ENCODE data around the gene TRRAP. TPM values are rescaled to one million over a fixed set of nuclear protein-coding genes. Genes with fewer than 3 reads are reported as not detected.

The TRRAP gene
- total RNA-seq, 1 donor: 25.4 TPM

- H3K9me3 ChIP-seq (ENCODE audit: low read depth, low read length): no peaks in the 10 kb centered on the region
- no peaks in the 10 kb centered on the region for H3K27me3 ChIP-seq (ENCODE audit: insufficient read depth, low read length)
- H3K4me1 ChIP-seq (ENCODE audit: insufficient read depth, low read length): no peaks in the 10 kb centered on the region
- no peak overlapping the region for H3K4me3 ChIP-seq (ENCODE audit: low read length)
Measured at GRCh38 chr7:98934267-98934666, 55.9 kb downstream of the TRRAP start.

- Histone ChIP-seq H3K9me3 (ENCODE audit: low read depth, low read length) (no peaks in the 10 kb centered on the region), H3K4me1 (ENCODE audit: insufficient read depth, low read length) (no peaks in the 10 kb centered on the region), H3K27me3 (ENCODE audit: insufficient read depth, low read length) (no peaks in the 10 kb centered on the region), H3K4me3 (ENCODE audit: low read length) (no peak overlapping the region)
Measured at GRCh38 chr7:98935811-98936210, 57.5 kb downstream of the TRRAP start.

DNA sequence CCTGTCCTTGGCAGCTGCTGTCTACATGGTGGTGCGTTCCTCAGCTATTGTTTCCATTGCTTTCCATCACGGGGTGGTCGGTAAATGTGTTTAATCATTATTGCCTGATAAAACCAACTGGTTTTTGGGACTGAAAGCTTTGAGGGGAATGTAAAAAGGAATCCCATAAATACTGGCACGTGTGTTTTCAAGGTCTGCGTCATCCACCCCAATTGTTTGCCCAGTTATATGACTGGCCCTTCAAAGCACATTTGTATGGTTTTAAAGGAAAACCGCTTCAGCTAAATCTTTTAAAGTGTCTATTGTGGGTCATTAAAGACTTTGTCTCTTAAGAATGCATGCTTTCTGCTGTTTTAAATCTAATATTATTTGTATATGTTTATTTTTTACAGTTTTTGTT, 65.0 kb downstream of the TRRAP start:
- Histone ChIP-seq H3K9me3 (ENCODE audit: low read depth, low read length) (no peaks in the 10 kb centered on the region), H3K27me3 (ENCODE audit: insufficient read depth, low read length) (no peaks in the 10 kb centered on the region), H3K4me3 (ENCODE audit: low read length) (no peak overlapping the region), H3K4me1 (ENCODE audit: insufficient read depth, low read length) (no peaks in the 10 kb centered on the region)

DNA sequence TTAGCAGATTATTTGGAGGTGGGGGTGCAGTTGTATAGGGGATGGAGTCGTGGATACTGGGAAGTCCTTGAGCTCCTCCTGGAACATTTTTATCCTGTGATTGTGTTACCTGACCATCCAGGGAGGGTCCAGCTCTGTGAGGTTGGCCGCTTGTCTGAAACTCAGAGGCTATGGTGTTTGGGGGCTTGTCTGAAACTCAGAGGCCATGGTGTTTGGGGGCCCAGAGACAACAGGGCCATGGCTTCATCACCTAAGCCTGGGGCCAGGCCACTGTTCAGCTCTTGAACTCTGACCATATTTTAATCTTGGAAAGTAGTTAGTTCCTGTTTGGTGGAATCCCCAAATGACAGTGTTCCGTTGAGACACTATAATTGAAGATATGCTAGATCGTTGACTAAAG, 66.1 kb downstream of the TRRAP start:
- no peak overlapping the region for H3K4me3 ChIP-seq (ENCODE audit: low read length)
- no peaks in the 10 kb centered on the region for H3K27me3 ChIP-seq (ENCODE audit: insufficient read depth, low read length)
- no peaks in the 10 kb centered on the region for H3K9me3 ChIP-seq (ENCODE audit: low read depth, low read length)
- no peaks in the 10 kb centered on the region for H3K4me1 ChIP-seq (ENCODE audit: insufficient read depth, low read length)

- Histone ChIP-seq H3K9me3 (ENCODE audit: low read depth, low read length) (no peaks in the 10 kb centered on the region), H3K4me1 (ENCODE audit: insufficient read depth, low read length) (no peaks in the 10 kb centered on the region), H3K4me3 (ENCODE audit: low read length) (no peak overlapping the region), H3K27me3 (ENCODE audit: insufficient read depth, low read length) (no peaks in the 10 kb centered on the region)
Measured at GRCh38 chr7:98945852-98946251, 67.5 kb downstream of the TRRAP start.

GRCh38 chr7:98946389-98946788, 68.1 kb downstream of the TRRAP start:
- Histone ChIP-seq H3K4me3 (ENCODE audit: low read length) (no peak overlapping the region), H3K27me3 (ENCODE audit: insufficient read depth, low read length) (no peaks in the 10 kb centered on the region), H3K9me3 (ENCODE audit: low read depth, low read length) (no peaks in the 10 kb centered on the region), H3K4me1 (ENCODE audit: insufficient read depth, low read length) (no peaks in the 10 kb centered on the region)

DNA sequence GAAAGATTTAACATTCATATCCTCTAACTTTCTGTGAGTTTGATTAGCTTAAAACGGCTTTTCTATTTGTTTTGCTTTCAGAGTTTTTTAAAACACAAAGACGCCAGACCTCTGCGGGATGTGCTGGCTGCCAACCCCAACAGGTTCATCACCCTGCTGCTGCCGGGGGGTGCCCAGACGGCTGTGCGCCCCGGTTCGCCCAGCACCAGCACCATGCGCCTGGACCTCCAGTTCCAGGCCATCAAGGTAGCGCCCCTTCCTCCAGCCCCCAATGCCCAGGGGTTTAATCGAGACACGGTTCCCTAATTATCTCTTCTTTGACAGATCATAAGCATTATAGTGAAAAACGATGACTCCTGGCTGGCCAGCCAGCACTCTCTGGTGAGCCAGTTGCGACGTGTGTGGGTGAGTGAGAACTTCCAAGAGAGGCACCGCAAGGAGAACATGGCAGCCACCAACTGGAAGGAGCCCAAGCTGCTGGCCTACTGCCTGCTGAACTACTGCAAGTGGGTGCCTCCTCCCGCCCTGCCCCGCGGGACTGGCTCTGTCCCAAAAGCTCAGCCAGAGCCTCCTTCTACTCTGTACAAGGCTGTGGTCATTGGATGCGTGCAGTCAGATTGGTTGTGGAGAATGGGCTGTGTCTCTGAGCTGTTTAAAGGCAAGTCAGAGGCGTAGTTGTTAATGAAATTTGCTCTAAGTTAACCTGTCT, 71.2 kb downstream of the TRRAP start:
- Histone ChIP-seq H3K4me1 (ENCODE audit: insufficient read depth, low read length) (no peaks in the 10 kb centered on the region), H3K4me3 (ENCODE audit: low read length) (no peak overlapping the region), H3K9me3 (ENCODE audit: low read depth, low read length) (no peaks in the 10 kb centered on the region), H3K27me3 (ENCODE audit: insufficient read depth, low read length) (no peaks in the 10 kb centered on the region)

- H3K4me1 ChIP-seq (ENCODE audit: insufficient read depth, low read length): no peaks in the 10 kb centered on the region
- H3K9me3 ChIP-seq (ENCODE audit: low read depth, low read length): no peaks in the 10 kb centered on the region
- H3K4me3 ChIP-seq (ENCODE audit: low read length): no peak overlapping the region
- H3K27me3 ChIP-seq (ENCODE audit: insufficient read depth, low read length): no peaks in the 10 kb centered on the region
Measured at GRCh38 chr7:98955992-98956391, 77.7 kb downstream of the TRRAP start.

DNA sequence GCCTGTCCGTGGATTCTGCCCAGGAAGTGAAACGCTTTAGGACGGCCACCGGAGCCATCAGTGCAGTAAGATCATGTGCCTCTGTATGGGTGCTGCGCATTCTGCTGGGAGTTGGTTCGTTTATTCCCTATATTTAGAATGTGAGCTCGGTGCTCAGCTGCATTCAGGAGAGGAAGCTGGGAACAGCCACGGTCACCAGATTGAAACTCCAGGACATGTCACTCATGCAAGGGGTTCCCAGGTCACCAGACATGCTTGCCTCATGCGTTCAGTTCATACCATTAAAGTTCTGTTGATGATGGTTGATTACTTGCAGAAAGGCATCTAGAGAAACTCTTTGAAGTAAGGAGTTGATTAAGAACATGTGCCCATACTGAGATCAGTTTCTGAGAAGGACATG, 78.1 kb downstream of the TRRAP start:
- Histone ChIP-seq H3K4me1 (ENCODE audit: insufficient read depth, low read length) (no peaks in the 10 kb centered on the region), H3K27me3 (ENCODE audit: insufficient read depth, low read length) (no peaks in the 10 kb centered on the region), H3K9me3 (ENCODE audit: low read depth, low read length) (no peaks in the 10 kb centered on the region), H3K4me3 (ENCODE audit: low read length) (no peak overlapping the region)

GRCh38 chr7:98956937-98957336, 78.6 kb downstream of the TRRAP start:
- Histone ChIP-seq H3K4me1 (ENCODE audit: insufficient read depth, low read length) (no peaks in the 10 kb centered on the region), H3K9me3 (ENCODE audit: low read depth, low read length) (no peaks in the 10 kb centered on the region), H3K4me3 (ENCODE audit: low read length) (no peak overlapping the region), H3K27me3 (ENCODE audit: insufficient read depth, low read length) (no peaks in the 10 kb centered on the region)

DNA sequence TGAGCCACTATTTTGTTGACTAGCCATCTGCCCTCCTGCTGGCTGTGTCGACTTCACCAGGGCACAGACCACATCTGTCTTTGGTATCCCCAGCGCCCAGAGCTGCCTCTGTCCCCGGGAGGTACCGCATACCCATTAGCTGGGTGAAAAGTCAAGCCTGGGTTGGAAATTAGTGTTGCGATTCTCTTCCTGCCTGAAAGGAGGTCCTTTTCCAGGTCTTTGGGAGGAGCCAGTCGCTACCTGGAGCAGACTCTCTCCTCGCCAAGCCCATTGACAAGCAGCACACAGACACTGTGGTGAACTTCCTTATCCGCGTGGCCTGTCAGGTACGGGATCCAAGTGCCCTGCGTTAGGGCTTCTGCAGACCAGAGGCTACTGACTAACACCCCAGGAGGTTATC, 79.4 kb downstream of the TRRAP start:
- H3K4me3 ChIP-seq (ENCODE audit: low read length): no peak overlapping the region
- H3K27me3 ChIP-seq (ENCODE audit: insufficient read depth, low read length): no peaks in the 10 kb centered on the region
- no peaks in the 10 kb centered on the region for H3K4me1 ChIP-seq (ENCODE audit: insufficient read depth, low read length)
- H3K9me3 ChIP-seq (ENCODE audit: low read depth, low read length): no peaks in the 10 kb centered on the region

GRCh38 chr7:98958968-98959367, 80.6 kb downstream of the TRRAP start:
- Histone ChIP-seq H3K9me3 (ENCODE audit: low read depth, low read length) (no peaks in the 10 kb centered on the region), H3K4me1 (ENCODE audit: insufficient read depth, low read length) (no peaks in the 10 kb centered on the region), H3K4me3 (ENCODE audit: low read length) (no peak overlapping the region), H3K27me3 (ENCODE audit: insufficient read depth, low read length) (no peaks in the 10 kb centered on the region)

GRCh38 chr7:98963305-98963704, 85.0 kb downstream of the TRRAP start:
- Histone ChIP-seq H3K4me3 (ENCODE audit: low read length) (no peak overlapping the region), H3K27me3 (ENCODE audit: insufficient read depth, low read length) (no peaks in the 10 kb centered on the region), H3K4me1 (ENCODE audit: insufficient read depth, low read length) (no peaks in the 10 kb centered on the region), H3K9me3 (ENCODE audit: low read depth, low read length) (no peaks in the 10 kb centered on the region)

GRCh38 chr7:98964596-98964995, 86.3 kb downstream of the TRRAP start:
- no peak overlapping the region for H3K4me3 ChIP-seq (ENCODE audit: low read length)
- no peaks in the 10 kb centered on the region for H3K27me3 ChIP-seq (ENCODE audit: insufficient read depth, low read length)
- H3K4me1 ChIP-seq (ENCODE audit: insufficient read depth, low read length): no peaks in the 10 kb centered on the region
- no peaks in the 10 kb centered on the region for H3K9me3 ChIP-seq (ENCODE audit: low read depth, low read length)

DNA sequence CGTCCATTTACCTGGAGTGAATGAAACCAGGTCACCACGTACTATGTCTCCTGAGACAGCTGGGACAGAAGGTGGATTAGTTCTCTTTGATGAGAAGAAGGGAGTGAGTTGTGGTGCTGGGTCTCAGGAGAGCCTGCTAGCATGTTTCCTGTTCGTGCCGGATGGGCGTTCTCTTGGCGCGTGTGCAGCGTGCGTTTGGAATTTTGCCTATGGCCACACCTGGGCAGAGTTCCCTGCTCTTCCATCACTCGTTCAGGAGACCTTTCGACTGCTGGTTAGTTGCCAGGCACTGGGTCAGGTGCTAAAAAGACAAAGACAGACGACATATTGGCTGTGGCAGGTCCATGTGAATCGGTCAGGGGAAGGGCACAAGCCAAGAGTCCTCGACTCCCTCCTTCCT, 90.3 kb downstream of the TRRAP start:
- Histone ChIP-seq H3K4me3 (ENCODE audit: low read length) (no peak overlapping the region), H3K27me3 (ENCODE audit: insufficient read depth, low read length) (no peaks in the 10 kb centered on the region), H3K9me3 (ENCODE audit: low read depth, low read length) (no peaks in the 10 kb centered on the region), H3K4me1 (ENCODE audit: insufficient read depth, low read length) (no peaks in the 10 kb centered on the region)

GRCh38 chr7:98969386-98969785, 91.1 kb downstream of the TRRAP start:
- Histone ChIP-seq H3K9me3 (ENCODE audit: low read depth, low read length) (no peaks in the 10 kb centered on the region), H3K4me3 (ENCODE audit: low read length) (no peak overlapping the region), H3K4me1 (ENCODE audit: insufficient read depth, low read length) (no peaks in the 10 kb centered on the region), H3K27me3 (ENCODE audit: insufficient read depth, low read length) (no peaks in the 10 kb centered on the region)
